Purkinje cell (primary cell): ENCODE data around the gene SRD5A3. TPM values are rescaled to one million over a fixed set of nuclear protein-coding genes. Genes with fewer than 3 reads are reported as not detected.

Source experiments
- polyA plus RNA-seq: library from polyadenylated mRNA; unstranded; fragments of >200 nt; fragmentation: Nextera tagmentation; gene quantifications from 2 replicates; pipeline ENCODE4 v1.2.1, GENCODE V29; 2014

SRD5A3 gene
- polyA plus RNA-seq = 52.0 and 72.4 TPM in 2 replicates

GRCh38 chr4:55345980-55346850 lies at the start of gene SRD5A3:
Gene SRD5A3, plus strand, starts transcription at chr4:55346242. Its CDS starts 95 bp downstream, at chr4:55346337.

GRCh38 chr4:55395529-55396307 lies 49.7 kb downstream of the SRD5A3 start, which contains the start of gene TMEM165:
Gene TMEM165, plus strand, starts transcription at chr4:55395957. Its CDS starts 233 bp downstream, at chr4:55396190.

Other genes starting within 250 kb of the SRD5A3 start
- not detected in 2 replicates for gene KDR, start 220.6 kb upstream of the SRD5A3 start, polyA plus RNA-seq
- 50.8 and 68.4 TPM in 2 replicates for gene TMEM165, start 49.7 kb downstream of the SRD5A3 start, polyA plus RNA-seq
- 9.9 and 12.5 TPM in 2 replicates for gene CLOCK, start 200.7 kb downstream of the SRD5A3 start, polyA plus RNA-seq
- gene PDCL2, start 246.0 kb downstream of the SRD5A3 start, polyA plus RNA-seq = not detected in 2 replicates